Daoy (cell line): ENCODE data around the gene CHCHD6. TPM values are rescaled to one million over a fixed set of nuclear protein-coding genes. Genes with fewer than 3 reads are reported as not detected.
A peak's percentile ranks its signal among the peaks of the same experiment; 100 is the strongest.

Source experiments
- DNase-seq: peaks from one replicate; pipeline ENCODE4 v3.0.0-alpha.2; 2015; ENCODE audit warnings: low read depth
- total RNA-seq: library from RNA; depleted of rRNA; stranded (reverse); fragments of >200 nt; shearing (Covaris generic); gene quantifications from 2 replicates; pipeline ENCODE4 v1.2.3, GENCODE V29; 2014

The CHCHD6 gene
- total RNA-seq, 1 experiment from 2014 or later, result 19.8 TPM

- DNase-seq, result no peak
Observed at GRCh38 chr3:126668450-126669401, 35.3 kb upstream of the CHCHD6 start.

- no peak for DNase-seq
Observed at GRCh38 chr3:126671521-126671920, 32.5 kb upstream of the CHCHD6 start.

- no peak for DNase-seq
Observed at GRCh38 chr3:126672340-126672739, 31.7 kb upstream of the CHCHD6 start.

- no peak for DNase-seq
Observed at GRCh38 chr3:126672741-126673140, 31.3 kb upstream of the CHCHD6 start.

GRCh38 chr3:126676919-126677705 lies 26.9 kb upstream of the CHCHD6 start:
- DNase-seq, result no peak

GRCh38 chr3:126677862-126678503 lies 26.1 kb upstream of the CHCHD6 start:
- no peak for DNase-seq

- DNase-seq, result no peak
Observed at GRCh38 chr3:126678693-126679317, 25.2 kb upstream of the CHCHD6 start.

GRCh38 chr3:126679318-126679751 lies 24.7 kb upstream of the CHCHD6 start:
- DNase-seq, result peak; percentile 78

GRCh38 chr3:126679831-126680666 lies 24.0 kb upstream of the CHCHD6 start:
- no peak for DNase-seq

- no peak for DNase-seq
Observed at GRCh38 chr3:126680667-126681055, 23.4 kb upstream of the CHCHD6 start.

- no peak for DNase-seq
Observed at GRCh38 chr3:126682009-126682408, 22.0 kb upstream of the CHCHD6 start.

GRCh38 chr3:126683069-126683468 lies 21.0 kb upstream of the CHCHD6 start:
- no peak for DNase-seq

GRCh38 chr3:126684218-126684751 lies 19.8 kb upstream of the CHCHD6 start:
- no peak for DNase-seq

- no peak for DNase-seq
Observed at GRCh38 chr3:126685021-126685420, 19.0 kb upstream of the CHCHD6 start.

GRCh38 chr3:126685493-126685892 lies 18.5 kb upstream of the CHCHD6 start:
- DNase-seq, result no peak

GRCh38 chr3:126691765-126692164 lies 12.3 kb upstream of the CHCHD6 start:
- DNase-seq, result no peak

- no peak for DNase-seq
Observed at GRCh38 chr3:126692858-126693257, 11.2 kb upstream of the CHCHD6 start.

- DNase-seq, result no peak
Observed at GRCh38 chr3:126693921-126694320, 10.1 kb upstream of the CHCHD6 start.

GRCh38 chr3:126696701-126697267 lies 7.3 kb upstream of the CHCHD6 start:
- DNase-seq, result no peak

GRCh38 chr3:126699011-126699410 lies 5.0 kb upstream of the CHCHD6 start:
- no peak for DNase-seq
